ENCODE data around the gene SPO11. TPM values are rescaled to one million over a fixed set of nuclear protein-coding genes. Genes with fewer than 3 reads are reported as not detected.

SPO11 gene
- total RNA-seq, 4 donors from 2014 or later: not detected

DNA sequence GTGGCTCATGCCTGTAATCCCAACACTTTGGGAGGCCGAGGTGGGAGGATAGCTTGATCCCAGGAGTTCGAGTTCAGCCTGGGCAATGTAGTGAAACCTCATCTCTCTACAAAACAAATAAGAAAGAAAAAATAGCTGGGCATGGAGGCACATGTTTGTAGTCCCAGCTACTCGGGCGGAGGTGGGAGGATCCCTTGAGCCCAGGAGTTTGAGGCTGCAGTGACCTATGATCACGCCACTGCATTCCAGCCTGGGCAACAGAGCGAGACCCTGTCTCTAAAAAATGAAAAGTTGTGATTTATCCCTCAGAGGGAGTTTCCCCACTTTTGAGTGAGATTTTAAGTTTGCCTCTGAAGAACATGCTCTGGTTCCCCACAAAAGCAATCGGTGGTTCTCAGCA, 45.7 kb upstream of the SPO11 start:
- intact Hi-C loops (cut with DNase I): no loop called here
- H3K4me3 ChIP-seq: no peak overlapping the region
- TF ChIP-seq, protein P1, sequence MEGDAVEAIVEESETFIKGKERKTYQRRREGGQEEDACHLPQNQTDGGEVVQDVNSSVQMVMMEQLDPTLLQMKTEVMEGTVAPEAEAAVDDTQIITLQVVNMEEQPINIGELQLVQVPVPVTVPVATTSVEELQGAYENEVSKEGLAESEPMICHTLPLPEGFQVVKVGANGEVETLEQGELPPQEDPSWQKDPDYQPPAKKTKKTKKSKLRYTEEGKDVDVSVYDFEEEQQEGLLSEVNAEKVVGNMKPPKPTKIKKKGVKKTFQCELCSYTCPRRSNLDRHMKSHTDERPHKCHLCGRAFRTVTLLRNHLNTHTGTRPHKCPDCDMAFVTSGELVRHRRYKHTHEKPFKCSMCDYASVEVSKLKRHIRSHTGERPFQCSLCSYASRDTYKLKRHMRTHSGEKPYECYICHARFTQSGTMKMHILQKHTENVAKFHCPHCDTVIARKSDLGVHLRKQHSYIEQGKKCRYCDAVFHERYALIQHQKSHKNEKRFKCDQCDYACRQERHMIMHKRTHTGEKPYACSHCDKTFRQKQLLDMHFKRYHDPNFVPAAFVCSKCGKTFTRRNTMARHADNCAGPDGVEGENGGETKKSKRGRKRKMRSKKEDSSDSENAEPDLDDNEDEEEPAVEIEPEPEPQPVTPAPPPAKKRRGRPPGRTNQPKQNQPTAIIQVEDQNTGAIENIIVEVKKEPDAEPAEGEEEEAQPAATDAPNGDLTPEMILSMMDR (IDR thresholded peaks at IDR 0.05): no peak
- H3K27ac ChIP-seq (replicated peaks in 1 of 4): no peak overlapping the region
- peaks cover 0 to 22% (median 0%) of the 10 kb centered on the region in 4 donors for H3K27me3 ChIP-seq
- H3K4me1 ChIP-seq: peaks cover 3 to 31% (median 27%) of the 10 kb centered on the region in 4 donors
- H3K36me3 ChIP-seq: no peaks in the 10 kb centered on the region
- DNase-seq (ENCODE audit: extremely low spot score): no peak
- no peaks in the 10 kb centered on the region for H3K9me3 ChIP-seq
- 93% methylated on average over 6 of the region's 7 CpGs for WGBS

DNA sequence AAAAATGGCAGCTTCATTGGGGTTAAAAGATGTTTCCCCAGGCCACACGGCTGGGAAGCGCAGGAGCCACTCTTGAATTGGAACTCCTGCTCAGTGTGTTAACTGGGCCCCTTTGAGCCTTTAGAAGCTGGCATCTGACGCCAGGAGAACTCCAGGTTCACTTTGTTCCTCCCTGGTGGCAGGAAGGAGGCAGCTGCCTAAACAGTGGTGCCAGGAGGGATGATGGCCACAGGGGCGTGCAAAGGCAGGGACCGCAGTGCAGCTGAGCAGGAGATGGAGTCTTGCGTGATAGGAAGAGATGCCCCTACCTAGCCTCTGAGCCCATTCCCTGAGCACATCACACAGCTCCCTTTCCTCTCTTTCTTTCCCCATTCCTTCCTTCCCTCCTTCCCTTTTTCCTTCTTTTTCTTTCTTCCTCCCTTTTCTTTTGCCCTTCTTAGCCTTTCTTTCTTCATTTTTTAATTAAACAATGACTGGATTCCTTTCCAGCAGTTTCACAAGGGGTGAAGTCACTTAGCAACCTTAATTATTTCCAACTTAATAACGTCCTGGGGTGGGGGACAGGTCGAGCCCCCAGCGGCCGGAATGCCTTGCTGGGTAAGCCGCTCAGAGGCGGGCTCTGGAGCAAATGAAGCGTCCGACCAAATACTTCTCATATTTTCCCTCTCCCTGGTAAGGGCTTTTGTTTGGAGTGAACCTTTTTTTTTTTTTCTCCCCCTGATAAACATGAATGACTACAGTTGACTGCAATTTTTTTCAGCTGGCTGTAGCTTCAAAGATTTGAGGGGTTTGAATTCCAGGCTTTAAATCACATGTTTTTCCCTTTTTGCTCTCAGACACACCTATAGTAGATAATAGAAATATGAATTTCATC, 42.4 kb upstream of the SPO11 start:
- TF ChIP-seq, protein P1 (IDR thresholded peaks at IDR 0.05): no peak
- TF ChIP-seq POLR2AphosphoS5 (IDR thresholded peaks at IDR 0.05) (no peak), EP300 (IDR thresholded peaks at IDR 0.05) (no peak), POLR2A (IDR thresholded peaks at IDR 0.05; ENCODE audit: low read depth) (no peak)

DNA sequence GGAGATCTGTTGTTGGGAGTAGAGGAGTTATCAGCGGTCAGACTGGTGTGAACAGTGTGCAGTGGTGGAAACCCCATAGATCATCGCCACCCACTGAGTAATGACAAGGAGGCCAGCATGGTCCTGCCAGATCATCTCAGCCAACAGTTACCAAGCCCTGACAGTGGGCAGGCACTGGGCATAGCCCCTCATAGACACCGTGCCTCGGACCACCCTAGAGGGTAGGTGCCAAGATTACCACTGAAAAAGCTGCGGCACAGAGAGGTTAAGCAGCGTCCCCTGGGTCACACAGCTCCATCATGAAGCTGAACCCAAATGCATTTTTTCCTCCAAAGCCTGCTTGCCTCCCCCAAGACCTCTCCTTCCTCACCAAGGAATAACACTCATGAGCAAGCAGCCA, 41.7 kb upstream of the SPO11 start:
- intact Hi-C loops (cut with DNase I): no loop called here
- WGBS: 39% methylated on average over 5 of the region's 6 CpGs
- peaks cover 3 to 37% (median 35%) of the 10 kb centered on the region in 4 donors for H3K4me1 ChIP-seq
- no peak for TF ChIP-seq POLR2AphosphoS5 (IDR thresholded peaks at IDR 0.05)
- no peak for TF ChIP-seq EP300 (IDR thresholded peaks at IDR 0.05)
- TF ChIP-seq, protein P1 (IDR thresholded peaks at IDR 0.05): no peak
- TF ChIP-seq POLR2A (IDR thresholded peaks at IDR 0.05; ENCODE audit: low read depth): no peak
- H3K9me3 ChIP-seq: no peaks in the 10 kb centered on the region
- H3K27me3 ChIP-seq: peaks cover 0 to 26% (median 0%) of the 10 kb centered on the region in 4 donors
- H3K36me3 ChIP-seq: no peaks in the 10 kb centered on the region
- peak overlapping the region in 3 of 4 donors; percentile 3 to 60 (median 42) for H3K27ac ChIP-seq (replicated peaks in 1 of 4)
- no peak overlapping the region for H3K4me3 ChIP-seq
- DNase-seq (ENCODE audit: extremely low spot score): no peak

More for the DNA sequence above, 42.4 kb upstream of the SPO11 start:
- Histone ChIP-seq H3K36me3 (no peaks in the 10 kb centered on the region), H3K4me1 (peaks cover 3 to 41% (median 38%) of the 10 kb centered on the region in 4 donors), H3K27ac (replicated peaks in 1 of 4) (peak overlapping the region in 3 of 4 donors; percentile 42 to 60 (median 49)), H3K4me3 (peak overlapping the region in 1 of 4 donors; percentile 9), H3K9me3 (no peaks in the 10 kb centered on the region), H3K27me3 (peaks cover 0 to 20% (median 0%) of the 10 kb centered on the region in 4 donors)
- no peak for DNase-seq (ENCODE audit: extremely low spot score)
- WGBS: 42% methylated on average over 14 of the region's 14 CpGs
- intact Hi-C loops (cut with DNase I): no loop called here

DNA sequence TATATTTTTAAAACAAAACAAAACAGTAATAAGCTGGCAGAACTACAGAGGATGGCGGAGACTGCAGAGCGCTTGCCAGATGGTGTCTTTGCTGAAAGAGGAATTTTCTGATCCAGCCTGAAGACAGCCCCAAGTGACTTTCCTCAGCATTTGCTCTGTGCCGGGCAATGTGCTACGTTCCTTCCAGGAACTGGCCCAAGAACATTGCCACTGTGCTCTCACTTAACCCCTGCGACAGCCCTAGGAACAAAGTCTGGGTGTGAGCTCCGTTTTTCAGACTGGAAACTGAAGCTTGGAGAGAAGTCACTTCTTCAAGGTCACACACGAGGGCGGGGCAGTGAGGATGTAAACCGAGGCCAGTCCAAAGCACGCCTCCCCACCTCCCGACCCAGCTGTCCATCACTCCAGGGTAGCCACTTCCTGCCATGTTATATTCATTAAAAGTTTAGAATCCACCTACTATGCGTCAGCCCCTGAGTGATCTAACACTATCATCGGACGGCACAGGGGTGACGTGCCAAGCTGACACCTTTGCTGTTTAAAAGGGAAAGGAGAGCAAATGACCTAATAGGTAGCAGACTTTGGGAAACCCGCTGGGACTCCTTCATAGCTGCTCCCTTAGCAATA, 40.8 kb upstream of the SPO11 start:
- intact Hi-C loops (cut with DNase I): no loop called here
- no peaks in the 10 kb centered on the region for H3K36me3 ChIP-seq
- no peak for DNase-seq (ENCODE audit: extremely low spot score)
- TF ChIP-seq POLR2AphosphoS5 (IDR thresholded peaks at IDR 0.05): no peak
- TF ChIP-seq EP300 (IDR thresholded peaks at IDR 0.05): no peak
- TF ChIP-seq, protein P1 (IDR thresholded peaks at IDR 0.05): no peak
- TF ChIP-seq POLR2A (IDR thresholded peaks at IDR 0.05; ENCODE audit: low read depth): no peak
- H3K27me3 ChIP-seq: peaks cover 0 to 30% (median 0%) of the 10 kb centered on the region in 4 donors
- no peak overlapping the region for H3K27ac ChIP-seq (replicated peaks in 1 of 4)
- WGBS: 26% methylated on average over 15 of the region's 16 CpGs
- no peaks in the 10 kb centered on the region for H3K9me3 ChIP-seq
- H3K4me3 ChIP-seq: no peak overlapping the region
- peaks cover 3 to 33% (median 31%) of the 10 kb centered on the region in 4 donors for H3K4me1 ChIP-seq

Data from esophagus muscularis mucosa (tissue), 4 donors.